ENCODE measurements around the gene SLC46A2. TPM values are rescaled to one million over a fixed set of nuclear protein-coding genes. Genes with fewer than 3 reads are reported as not detected.

SLC46A2 gene
- total and polyA plus RNA-seq, 2 of the 8 experiments (the other 6 are each of a cell fraction or from before 2014, with no cell fraction given): 0.03 TPM; not detected in 1

DNA sequence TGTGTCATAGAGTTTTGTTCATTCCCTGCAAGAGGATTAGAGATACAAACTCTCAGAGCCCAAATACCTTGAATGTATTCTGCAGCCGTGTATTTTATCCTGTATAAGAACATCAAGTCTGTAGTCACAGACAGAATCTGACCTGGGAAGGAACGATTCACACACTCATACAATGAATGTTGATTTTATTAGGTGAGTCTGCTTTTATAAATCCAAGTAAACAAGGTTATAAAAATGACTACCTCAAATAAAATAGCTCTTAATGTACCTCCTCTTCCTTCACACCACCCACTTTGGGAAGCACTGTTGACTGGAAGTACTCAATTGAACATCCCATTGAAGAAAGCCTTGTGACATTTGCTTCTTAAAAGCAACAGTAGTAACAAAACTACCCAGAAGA lies 11.9 kb downstream of the SLC46A2 start:
- H3K4me3 ChIP-seq (ENCODE audit: extremely low read depth in 1 of 4, insufficient read depth in 2 of 4, low read depth in 3 of 4, low read length in 4 of 4): no peak overlapping the region
- ChIA-PET CTCF (ENCODE audit: partially characterized antibody) (interaction anchor here (1.2 to 5.8 kb wide), 4 partner anchors 8 to 34 kb away, joined by 4 to 56 read pairs (median 7); no protein-coding TSS in a partner anchor), POLR2A (ENCODE audit: partially characterized antibody) (interaction anchor here (1.2 kb wide), 1 partner anchor 9 kb away, joined by 3 read pairs; no protein-coding TSS in a partner anchor)
- no peaks in the 10 kb centered on the region for H3K23me2 ChIP-seq (ENCODE audit: low read depth, low read length)
- no peaks in the 10 kb centered on the region for H3K4me1 ChIP-seq (replicated peaks in 1 of 4; ENCODE audit: control insufficient read depth in 3 of 4, insufficient read depth in 4 of 4, low read length in 3 of 4)
- H3K4ac ChIP-seq (replicated peaks; ENCODE audit: insufficient read length, low read depth, low read length): no peak overlapping the region
- H4K20me1 ChIP-seq (replicated peaks in 1 of 2; ENCODE audit: control insufficient read depth in 1 of 2, insufficient read depth in 2 of 2, low read length in 2 of 2): no peaks in the 10 kb centered on the region
- no peak overlapping the region for H2BK120ac ChIP-seq (replicated peaks; ENCODE audit: low read depth, low read length)
- H3K79me1 ChIP-seq (ENCODE audit: low read depth, low read length): no peaks in the 10 kb centered on the region
- no peak overlapping the region for H3K56ac ChIP-seq (replicated peaks; ENCODE audit: insufficient read length, low read depth, low read length)
- no peaks in the 10 kb centered on the region; a peak in 1 of 8 replicates for H3K36me3 ChIP-seq (ENCODE audit: control insufficient read depth in 2 of 4, insufficient read depth in 4 of 4, low read length in 3 of 4)
- H2BK15ac ChIP-seq (ENCODE audit: low read length): no peak overlapping the region
- no peak overlapping the region for H4K8ac ChIP-seq (ENCODE audit: extremely low read depth, insufficient read depth, low read length)
- no peak overlapping the region for H4K91ac ChIP-seq (replicated peaks; ENCODE audit: insufficient read length, low read length)
- H3K18ac ChIP-seq (ENCODE audit: extremely low read depth, low read length): no peak overlapping the region
- no peak overlapping the region for H3K14ac ChIP-seq (ENCODE audit: insufficient read length)
- no peak overlapping the region for H3K9ac ChIP-seq (replicated peaks in 1 of 4; ENCODE audit: extremely low read depth in 1 of 4, low read depth in 3 of 4, low read length in 3 of 4)
- H3K9me3 ChIP-seq (ENCODE audit: insufficient read depth in 2 of 2, low read depth in 1 of 2, low read length in 1 of 2): no peaks in the 10 kb centered on the region
- 87% methylated on average over 2 of the region's 2 CpGs; no CpG with 5 or more reads in 1 of the 2 experiments for WGBS, 2 experiments (ENCODE audit: extremely low coverage in 1 of 2, insufficient coverage in 1 of 2, insufficient read length in 1 of 2, insufficient replicate concordance in 2 of 2, low coverage in 1 of 2, low lambda C conversion rate in 2 of 2, missing lambda C conversion rate in 1 of 2)
- TF ChIP-seq GTF2F1 (IDR thresholded peaks at IDR 0.05; ENCODE audit: borderline replicate concordance, low read depth, low read length): no peak
- no peak for TF ChIP-seq CHD2 (IDR thresholded peaks at IDR 0.05; ENCODE audit: low read length)
- no peak for TF ChIP-seq JUND (IDR thresholded peaks at IDR 0.05; ENCODE audit: low read length)
- TF ChIP-seq KDM1A (IDR thresholded peaks at IDR 0.05; ENCODE audit: borderline replicate concordance, low read length): no peak
- TF ChIP-seq YY1 (IDR thresholded peaks at IDR 0.05; ENCODE audit: low read depth, low read length): no peak
- TF ChIP-seq TCF12 (IDR thresholded peaks at IDR 0.05; ENCODE audit: low read depth, low read length): no peak
- TF ChIP-seq HDAC6 (IDR thresholded peaks at IDR 0.05; ENCODE audit: low read depth, low read length): no peak
- TF ChIP-seq CREB1 (IDR thresholded peaks at IDR 0.05): no peak
- TF ChIP-seq GABPA (IDR thresholded peaks at IDR 0.05; ENCODE audit: borderline replicate concordance, insufficient read depth, low read length): no peak
- TF ChIP-seq TBP (IDR thresholded peaks at IDR 0.05; ENCODE audit: low read depth, low read length): no peak
- no peak for TF ChIP-seq TAF1 (IDR thresholded peaks at IDR 0.05; ENCODE audit: low read depth, low read length)
- TF ChIP-seq EZH2 (IDR thresholded peaks at IDR 0.05; ENCODE audit: low read depth, low read length, severe bottlenecking): no peak
- no peak for FAIRE-seq
- no peak for DNase-seq (ENCODE audit: low read depth in 1 of 2, low spot score in 2 of 2)
- H3K23ac ChIP-seq (ENCODE audit: insufficient read length): no peak overlapping the region
- H3K4me2 ChIP-seq (ENCODE audit: insufficient read depth in 1 of 2, low read depth in 2 of 2, low read length in 2 of 2): no peak overlapping the region
- H2AFZ ChIP-seq (ENCODE audit: low read length): no peak overlapping the region
- H3K79me2 ChIP-seq (ENCODE audit: control insufficient read depth in 1 of 2, insufficient read depth in 2 of 2, low read length in 2 of 2): no peaks in the 10 kb centered on the region
- H2BK5ac ChIP-seq (ENCODE audit: low read depth, low read length): no peak overlapping the region
- H2BK12ac ChIP-seq (ENCODE audit: low read depth, low read length): no peak overlapping the region
- H3K27me3 ChIP-seq (replicated peaks in 1 of 4; ENCODE audit: control insufficient read depth in 3 of 4, extremely low read depth in 1 of 4, insufficient read depth in 3 of 4, low read length in 3 of 4): no peaks in the 10 kb centered on the region
- no peak overlapping the region for H4K5ac ChIP-seq (ENCODE audit: insufficient read length, low read depth, low read length)
- no peak overlapping the region for H2BK20ac ChIP-seq (ENCODE audit: low read length)
- no peak overlapping the region for H2AK5ac ChIP-seq (ENCODE audit: low read depth, low read length)
- H3K27ac ChIP-seq (ENCODE audit: low read depth, low read length): no peak overlapping the region
